CD8-positive, alpha-beta memory T cell (primary cell): ENCODE data around the gene FRMD4A. TPM values are rescaled to one million over a fixed set of nuclear protein-coding genes. Genes with fewer than 3 reads are reported as not detected.

Source experiments
- CTCF ChIA-PET: fragments of 350-600 bp; sonication (Branson Sonifier 250); formaldehyde crosslinking; loops from one replicate; lab custom pipeline; 2021; ENCODE audit warnings: antibody characterized with exemption; lab: Charles Lee
- POLR2A ChIA-PET: fragments of 350-600 bp; sonication (Branson Sonifier 250); formaldehyde crosslinking; loops from one replicate; lab custom pipeline; 2021; ENCODE audit warnings: antibody characterized with exemption; lab: Charles Lee
- DNase-seq, 5 donors: peaks; one replicate each; pipeline versions ENCODE4 v3.0.0 to v3.0.0-alpha.2; 2020 to 2022; ENCODE audit warnings: mixed read lengths in 1 of 5
- H3K27ac ChIP-seq: one replicate; pipeline ENCODE4 v1.7.0; 2013; ENCODE audit warnings: low read depth, mild to moderate bottlenecking, low read length, moderate library complexity
- H3K27me3 ChIP-seq: 2 replicates; pipeline ENCODE4 v1.7.0; 2013; ENCODE audit warnings: low read length, mild to moderate bottlenecking; ENCODE audit not compliant: insufficient read depth, poor library complexity, severe bottlenecking
- H3K36me3 ChIP-seq: 2 replicates; pipeline ENCODE4 v1.7.0; 2013; ENCODE audit warnings: mild to moderate bottlenecking, low read length, moderate library complexity; ENCODE audit not compliant: insufficient read depth
- H3K4me1 ChIP-seq: 2 replicates; pipeline ENCODE4 v1.7.0; 2013; ENCODE audit warnings: mild to moderate bottlenecking, low read length, moderate library complexity; ENCODE audit not compliant: insufficient read depth
- H3K4me3 ChIP-seq: 2 replicates; pipeline ENCODE4 v1.7.0; 2013; ENCODE audit warnings: mild to moderate bottlenecking, low read length
- H3K9me3 ChIP-seq: 2 replicates; pipeline ENCODE4 v1.7.0; 2013; ENCODE audit warnings: mild to moderate bottlenecking, low read length
- H3K27ac Mint-ChIP-seq, 8 donors: one replicate each; pipeline ENCODE4 v1.8.0; 2020 to 2021; ENCODE audit warnings: mixed read lengths in 8 of 8, mild to moderate bottlenecking in 6 of 8, inconsistent platforms in 3 of 8, moderate library complexity in 3 of 8
- H3K27me3 Mint-ChIP-seq, 2 donors: one replicate each; pipeline ENCODE4 v1.8.0; 2020 to 2021; ENCODE audit warnings: mixed read lengths in 2 of 2, mild to moderate bottlenecking in 1 of 2, moderate library complexity in 1 of 2
- H3K36me3 Mint-ChIP-seq, 3 donors: one replicate each; pipeline ENCODE4 v1.8.0; 2020 to 2021; ENCODE audit warnings: mixed read lengths in 3 of 3, inconsistent platforms in 1 of 3, mild to moderate bottlenecking in 1 of 3
- H3K4me1 Mint-ChIP-seq, 3 donors: one replicate each; pipeline ENCODE4 v1.8.0; 2020 to 2021; ENCODE audit warnings: mixed read lengths in 3 of 3, inconsistent platforms in 1 of 3, mild to moderate bottlenecking in 1 of 3
- H3K4me3 Mint-ChIP-seq, 7 donors: one replicate each; pipeline ENCODE4 v1.8.0; 2020 to 2021; ENCODE audit warnings: mixed read lengths in 7 of 7, mild to moderate bottlenecking in 6 of 7, moderate library complexity in 4 of 7, inconsistent platforms in 2 of 7
- H3K9me3 Mint-ChIP-seq, 5 donors: one replicate each; pipeline ENCODE4 v1.8.0; 2020 to 2022; ENCODE audit warnings: mixed read lengths in 5 of 5, mild to moderate bottlenecking in 3 of 5, moderate library complexity in 2 of 5, inconsistent platforms in 1 of 5
- polyA plus RNA-seq: library from polyadenylated mRNA; unstranded; fragments of 300-500 nt; fragmentation: Illumina TruSeq; gene quantifications from one replicate; pipeline ENCODE4 v1.2.3, GENCODE V29; 2021
- total RNA-seq, 2 experiments: library from RNA; stranded (reverse); gene quantifications; one replicate each; pipeline ENCODE4 v1.2.3, GENCODE V29; 2021

The FRMD4A gene
- total and polyA plus RNA-seq, 3 experiments from 2014 or later: 0.21 to 2.7 (median 2.1) TPM

GRCh38 chr10:13810568-13810967 lies 520.2 kb downstream of the FRMD4A start:
- ChIA-PET POLR2A (no interaction called here), CTCF (no interaction called here)
- no peak overlapping the region for H3K27ac Mint-ChIP-seq
- Histone ChIP-seq H3K27ac (no peak overlapping the region), H3K9me3 (no peaks in the 10 kb centered on the region), H3K36me3 (no peaks in the 10 kb centered on the region), H3K4me1 (peaks cover 5% of the 10 kb centered on the region), H3K27me3 (no peaks in the 10 kb centered on the region), H3K4me3 (no peak overlapping the region)
- H3K9me3 Mint-ChIP-seq: no peaks in the 10 kb centered on the region
- H3K4me1 Mint-ChIP-seq: peaks cover 4 to 11% (median 11%) of the 10 kb centered on the region in 3 donors
- H3K27me3 Mint-ChIP-seq: peaks cover 0 to 3% of the 10 kb centered on the region in 2 donors
- no peak for DNase-seq
- H3K36me3 Mint-ChIP-seq: no peaks in the 10 kb centered on the region
- H3K4me3 Mint-ChIP-seq: no peak overlapping the region

- Mint-ChIP-seq H3K4me1 (peaks cover 5 to 11% (median 11%) of the 10 kb centered on the region in 3 donors), H3K36me3 (no peaks in the 10 kb centered on the region), H3K9me3 (no peaks in the 10 kb centered on the region), H3K4me3 (no peak overlapping the region), H3K27ac (no peak overlapping the region), H3K27me3 (peaks cover 0 to 3% of the 10 kb centered on the region in 2 donors)
- Histone ChIP-seq H3K4me3 (no peak overlapping the region), H3K27me3 (no peaks in the 10 kb centered on the region), H3K27ac (no peak overlapping the region), H3K9me3 (no peaks in the 10 kb centered on the region), H3K4me1 (peaks cover 5% of the 10 kb centered on the region), H3K36me3 (no peaks in the 10 kb centered on the region)
- CTCF ChIA-PET: no interaction called here
- DNase-seq: no peak
- POLR2A ChIA-PET: no interaction called here
Observed at GRCh38 chr10:13809427-13809826, 521.3 kb downstream of the FRMD4A start.

GRCh38 chr10:13808556-13809391 lies 522.0 kb downstream of the FRMD4A start:
- no peaks in the 10 kb centered on the region for H3K9me3 Mint-ChIP-seq
- no peak overlapping the region for H3K27ac Mint-ChIP-seq
- H3K4me1 ChIP-seq: peaks cover 5% of the 10 kb centered on the region
- peaks cover 5 to 11% (median 11%) of the 10 kb centered on the region in 3 donors for H3K4me1 Mint-ChIP-seq
- CTCF ChIA-PET: interaction anchor here (0.6 kb wide), 1 partner anchor 11 kb away, joined by 3 read pairs; no protein-coding TSS in a partner anchor
- no peak overlapping the region for H3K27ac ChIP-seq
- no peak for DNase-seq
- POLR2A ChIA-PET: no interaction called here
- no peak overlapping the region for H3K4me3 ChIP-seq
- no peaks in the 10 kb centered on the region for H3K9me3 ChIP-seq
- no peaks in the 10 kb centered on the region for H3K36me3 ChIP-seq
- H3K27me3 Mint-ChIP-seq: peaks cover 0 to 3% of the 10 kb centered on the region in 2 donors
- no peak overlapping the region for H3K4me3 Mint-ChIP-seq
- no peaks in the 10 kb centered on the region for H3K36me3 Mint-ChIP-seq
- H3K27me3 ChIP-seq: no peaks in the 10 kb centered on the region

- DNase-seq: no peak
- ChIA-PET POLR2A (no interaction called here), CTCF (interaction anchor here (0.9 kb wide), 1 partner anchor 11 kb away, joined by 3 read pairs; no protein-coding TSS in a partner anchor)
- Histone ChIP-seq H3K36me3 (no peaks in the 10 kb centered on the region), H3K27me3 (no peaks in the 10 kb centered on the region), H3K27ac (no peak overlapping the region), H3K9me3 (no peaks in the 10 kb centered on the region), H3K4me3 (no peak overlapping the region), H3K4me1 (peaks cover 5% of the 10 kb centered on the region)
- Mint-ChIP-seq H3K9me3 (no peaks in the 10 kb centered on the region), H3K27ac (peak overlapping the region in 3 of 8 donors; percentile 38 to 77 (median 68)), H3K4me3 (peak overlapping the region in 1 of 7 donors; percentile 23), H3K4me1 (peaks cover 5 to 14% (median 11%) of the 10 kb centered on the region in 3 donors), H3K27me3 (peaks cover 0 to under 1% of the 10 kb centered on the region in 2 donors), H3K36me3 (no peaks in the 10 kb centered on the region)
Observed at GRCh38 chr10:13806419-13806818, 524.3 kb downstream of the FRMD4A start.

- no peaks in the 10 kb centered on the region for H3K27me3 ChIP-seq
- peaks cover 12 to 32% (median 15%) of the 10 kb centered on the region in 3 donors for H3K4me1 Mint-ChIP-seq
- H3K27ac Mint-ChIP-seq: peak overlapping the region in 2 of 8 donors; percentile 8 to 26
- H3K4me3 ChIP-seq: no peak overlapping the region
- no peak for DNase-seq
- no peak overlapping the region for H3K4me3 Mint-ChIP-seq
- H3K9me3 ChIP-seq: no peaks in the 10 kb centered on the region
- peaks cover 0 to 3% (median 0%) of the 10 kb centered on the region in 3 donors for H3K36me3 Mint-ChIP-seq
- no peaks in the 10 kb centered on the region for H3K36me3 ChIP-seq
- H3K4me1 ChIP-seq: peaks cover 12% of the 10 kb centered on the region
- ChIA-PET POLR2A (no interaction called here), CTCF (no interaction called here)
- no peak overlapping the region for H3K27ac ChIP-seq
- no peaks in the 10 kb centered on the region for H3K9me3 Mint-ChIP-seq
- no peaks in the 10 kb centered on the region for H3K27me3 Mint-ChIP-seq
Observed at GRCh38 chr10:13803566-13804554, 526.9 kb downstream of the FRMD4A start.

GRCh38 chr10:13801907-13802288 lies 528.8 kb downstream of the FRMD4A start:
- peaks cover 16% of the 10 kb centered on the region for H3K4me1 ChIP-seq
- no peaks in the 10 kb centered on the region for H3K27me3 Mint-ChIP-seq
- H3K27ac Mint-ChIP-seq: no peak overlapping the region
- no peaks in the 10 kb centered on the region for H3K9me3 ChIP-seq
- DNase-seq: no peak
- ChIA-PET POLR2A (no interaction called here), CTCF (interaction anchor here (0.7 to 1.0 kb wide), 2 partner anchors 9 to 18 kb away, joined by 3 to 4 read pairs; no protein-coding TSS in a partner anchor)
- H3K9me3 Mint-ChIP-seq: no peaks in the 10 kb centered on the region
- no peaks in the 10 kb centered on the region for H3K27me3 ChIP-seq
- H3K36me3 ChIP-seq: no peaks in the 10 kb centered on the region
- peaks cover 17 to 42% (median 23%) of the 10 kb centered on the region in 3 donors for H3K4me1 Mint-ChIP-seq
- H3K27ac ChIP-seq: no peak overlapping the region
- H3K4me3 ChIP-seq: no peak overlapping the region
- no peak overlapping the region for H3K4me3 Mint-ChIP-seq
- H3K36me3 Mint-ChIP-seq: peaks cover 0 to 3% (median 0%) of the 10 kb centered on the region in 3 donors

GRCh38 chr10:13801156-13801906 lies 529.4 kb downstream of the FRMD4A start:
- Histone ChIP-seq H3K4me3 (no peak overlapping the region), H3K36me3 (no peaks in the 10 kb centered on the region), H3K27ac (no peak overlapping the region), H3K27me3 (no peaks in the 10 kb centered on the region), H3K4me1 (peaks cover 18% of the 10 kb centered on the region), H3K9me3 (no peaks in the 10 kb centered on the region)
- no peaks in the 10 kb centered on the region for H3K9me3 Mint-ChIP-seq
- peaks cover 16 to 41% (median 22%) of the 10 kb centered on the region in 3 donors for H3K4me1 Mint-ChIP-seq
- H3K27me3 Mint-ChIP-seq: no peaks in the 10 kb centered on the region
- peaks cover 0 to 3% (median 0%) of the 10 kb centered on the region in 3 donors for H3K36me3 Mint-ChIP-seq
- DNase-seq: no peak
- peak overlapping the region in 3 of 8 donors; percentile 29 to 55 (median 36) for H3K27ac Mint-ChIP-seq
- CTCF ChIA-PET: interaction anchor here (0.7 to 1.0 kb wide), 2 partner anchors 8 to 17 kb away, joined by 3 to 4 read pairs; no protein-coding TSS in a partner anchor
- H3K4me3 Mint-ChIP-seq: no peak overlapping the region
- POLR2A ChIA-PET: no interaction called here
